SH-SY5Y (cell line): ENCODE measurements around the gene CCK.

ENCODE experiments used
- GATA2 ChIP-seq: IDR thresholded peaks from 2 replicates; pipeline ENCODE4 v1.6.1; 2011; ENCODE audit warnings: mild to moderate bottlenecking, low read depth, low read length
- GATA3 ChIP-seq: IDR thresholded peaks from 2 replicates; pipeline ENCODE4 v1.6.1; 2011; ENCODE audit warnings: low read depth, mild to moderate bottlenecking, low read length, moderate library complexity

DNA sequence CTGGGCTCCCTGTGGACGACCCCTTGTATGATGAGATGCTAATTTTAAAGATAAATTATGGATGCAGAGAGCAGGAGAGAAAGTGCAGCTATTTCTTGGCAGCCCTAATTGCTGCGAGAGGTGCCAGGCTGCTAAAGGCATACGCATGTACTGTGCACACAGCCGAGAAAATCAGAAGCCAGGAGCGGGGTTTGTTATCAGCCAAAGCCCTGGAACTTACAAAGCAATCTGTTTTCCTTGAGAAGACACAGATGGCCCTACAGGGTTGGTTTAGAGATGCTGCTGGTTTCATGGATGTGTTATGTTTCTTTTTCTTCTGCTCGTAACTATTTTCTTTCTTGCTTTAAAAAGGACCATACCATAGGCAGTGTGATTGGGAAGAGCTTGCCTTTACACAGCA is 11.7 kb upstream of the CCK start:
- TF ChIP-seq GATA3: no peak
- TF ChIP-seq GATA2: peak; percentile 81
